ENCODE measurements around the gene AXL.

Gene AXL

DNA sequence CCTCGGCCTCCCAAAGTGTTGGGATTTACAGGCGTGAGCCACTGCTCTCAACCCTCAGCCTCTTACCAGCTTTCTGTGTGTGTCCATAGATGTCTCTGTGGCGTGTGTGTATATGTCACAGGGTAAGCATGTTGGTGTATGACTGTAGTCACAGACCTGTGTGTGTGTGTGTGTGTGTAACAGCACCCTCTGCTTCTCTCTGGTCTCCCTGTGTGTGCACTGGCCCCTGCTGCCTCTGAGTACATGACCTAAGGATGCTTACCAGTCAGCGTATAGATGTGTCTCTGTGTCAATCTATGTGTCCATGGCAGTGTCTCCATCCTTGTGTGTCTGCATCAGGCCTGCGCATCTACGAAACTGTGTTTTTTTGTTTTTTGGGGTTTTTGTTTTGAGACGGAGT is 5.6 kb downstream of the AXL start:
- Histone ChIP-seq H3K18ac (ENCODE audit: low read length) (peak overlapping the region; percentile 66), H3K23ac (ENCODE audit: low read depth, low read length, poor library complexity) (no peak overlapping the region), H3K4ac (ENCODE audit: low read length) (peak overlapping the region; percentile 19), H2BK120ac (ENCODE audit: low read depth, low read length) (no peak overlapping the region), H3K9ac (ENCODE audit: low read depth, low read length, poor library complexity) (no peak overlapping the region), H3K4me2 (ENCODE audit: insufficient read depth, low read length, poor library complexity, severe bottlenecking) (no peak overlapping the region), H3K79me1 (ENCODE audit: low read depth, low read length) (peaks cover 17% of the 10 kb centered on the region), H3K27ac (replicated peaks; ENCODE audit: low read length) (no peak overlapping the region), H2BK12ac (ENCODE audit: low read length) (peak overlapping the region; percentile 59), H2BK5ac (ENCODE audit: low read length) (peak overlapping the region; percentile 44), H3K9me3 (replicated peaks in 1 of 2; ENCODE audit: control insufficient read depth in 2 of 2, insufficient read depth in 1 of 2, low read depth in 1 of 2, low read length in 2 of 2) (peaks cover 0 to 2% of the 10 kb centered on the region in 2 donors), H4K91ac (ENCODE audit: low read depth, low read length, poor library complexity) (no peak overlapping the region), H2AFZ (ENCODE audit: low read length) (no peak overlapping the region), H3K4me3 (ENCODE audit: low read length in 2 of 2) (no peak overlapping the region), H3K27me3 (ENCODE audit: control insufficient read depth in 3 of 3, insufficient read depth in 3 of 3, low read depth in 1 of 3, low read length in 3 of 3) (no peaks in the 10 kb centered on the region), H2AK5ac (ENCODE audit: low read depth, low read length) (no peak overlapping the region), H3K36me3 (replicated peaks in 1 of 2; ENCODE audit: control insufficient read depth in 2 of 2, insufficient read depth in 2 of 2, low read length in 2 of 2) (peaks cover 11 to 23% of the 10 kb centered on the region in 2 donors), H3K14ac (ENCODE audit: low read length) (no peak overlapping the region), H4K8ac (ENCODE audit: low read depth, low read length) (no peak overlapping the region), H2BK15ac (ENCODE audit: low read length) (peak overlapping the region; percentile 97), H3K4me1 (ENCODE audit: control insufficient read depth in 2 of 2, insufficient read depth in 1 of 2, low read depth in 1 of 2, low read length in 2 of 2) (peaks cover 28 to 35% of the 10 kb centered on the region in 2 donors)
- no CpG with 5 or more reads among the region's 7 CpGs for WGBS, 2 donors (ENCODE audit: extremely low coverage in 2 of 2, insufficient read length in 2 of 2, insufficient replicate concordance in 1 of 2)
- no peak for DNase-seq (ENCODE audit: low spot score)

DNA sequence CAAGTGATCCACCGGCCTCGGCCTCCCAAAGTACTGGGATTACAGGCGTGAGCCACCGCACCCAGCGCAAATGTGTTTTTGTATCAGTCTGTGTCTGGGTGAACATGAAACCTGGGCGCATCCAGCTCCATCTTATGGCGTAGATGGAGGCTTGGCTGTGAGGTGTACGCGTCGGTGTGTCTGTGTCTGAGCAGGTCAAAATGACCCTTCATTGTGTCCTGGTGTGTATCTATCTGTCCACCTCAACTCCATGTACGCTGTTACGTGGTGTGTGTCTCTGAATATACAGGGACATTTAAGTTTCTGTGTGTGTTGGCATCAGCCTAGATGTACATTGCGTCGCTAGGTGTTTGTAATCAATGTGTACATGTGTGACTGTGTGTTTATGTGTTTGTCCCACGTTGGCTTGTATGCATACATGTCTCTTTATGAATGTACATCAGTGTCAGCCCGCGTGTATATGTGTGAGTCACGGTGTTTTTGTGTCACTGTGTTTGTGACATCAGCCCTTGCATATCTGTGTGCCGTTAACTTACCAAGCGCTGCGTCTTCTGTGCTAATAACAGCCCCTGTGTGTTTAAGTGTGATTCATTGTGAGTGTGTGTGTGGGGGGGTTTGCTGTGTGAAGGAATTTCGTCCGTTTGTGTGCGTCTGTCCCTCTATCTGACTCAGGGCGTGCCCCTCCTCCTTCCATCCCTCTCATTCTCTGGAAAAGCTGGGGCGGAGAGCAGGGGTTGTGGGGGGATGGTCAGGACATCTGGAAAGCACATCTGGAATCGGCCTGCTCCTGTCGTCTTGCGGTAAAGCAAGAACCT is 6.4 kb downstream of the AXL start:
- H3K79me1 ChIP-seq (ENCODE audit: low read depth, low read length): peaks cover 10% of the 10 kb centered on the region
- no peak overlapping the region for H4K8ac ChIP-seq (ENCODE audit: low read depth, low read length)
- peaks cover 22 to 35% of the 10 kb centered on the region in 2 donors for H3K4me1 ChIP-seq (ENCODE audit: control insufficient read depth in 2 of 2, insufficient read depth in 1 of 2, low read depth in 1 of 2, low read length in 2 of 2)
- peaks cover 0 to 2% of the 10 kb centered on the region in 2 donors for H3K9me3 ChIP-seq (replicated peaks in 1 of 2; ENCODE audit: control insufficient read depth in 2 of 2, insufficient read depth in 1 of 2, low read depth in 1 of 2, low read length in 2 of 2)
- peak overlapping the region; percentile 0 for H2AK5ac ChIP-seq (ENCODE audit: low read depth, low read length)
- H2BK120ac ChIP-seq (ENCODE audit: low read depth, low read length): no peak overlapping the region
- WGBS, 2 donors (ENCODE audit: extremely low coverage in 2 of 2, insufficient read length in 2 of 2, insufficient replicate concordance in 1 of 2): no CpG with 5 or more reads among the region's 29 CpGs
- peak overlapping the region; percentile 83 for H2AFZ ChIP-seq (ENCODE audit: low read length)
- peak overlapping the region; percentile 67 for H3K4me2 ChIP-seq (ENCODE audit: insufficient read depth, low read length, poor library complexity, severe bottlenecking)
- H3K4ac ChIP-seq (ENCODE audit: low read length): no peak overlapping the region
- H3K4me3 ChIP-seq (ENCODE audit: low read length in 2 of 2): peak overlapping the region; percentile 15 to 29
- H3K27ac ChIP-seq (replicated peaks; ENCODE audit: low read length): peak overlapping the region; percentile 40
- no peaks in the 10 kb centered on the region for H3K27me3 ChIP-seq (ENCODE audit: control insufficient read depth in 3 of 3, insufficient read depth in 3 of 3, low read depth in 1 of 3, low read length in 3 of 3)
- H3K36me3 ChIP-seq (replicated peaks in 1 of 2; ENCODE audit: control insufficient read depth in 2 of 2, insufficient read depth in 2 of 2, low read length in 2 of 2): peaks cover 11 to 23% of the 10 kb centered on the region in 2 donors
- H3K9ac ChIP-seq (ENCODE audit: low read depth, low read length, poor library complexity): no peak overlapping the region
- H3K18ac ChIP-seq (ENCODE audit: low read length): peak overlapping the region; percentile 68
- H2BK15ac ChIP-seq (ENCODE audit: low read length): no peak overlapping the region
- DNase-seq (ENCODE audit: low spot score): no peak
- no peak overlapping the region for H4K91ac ChIP-seq (ENCODE audit: low read depth, low read length, poor library complexity)
- H3K23ac ChIP-seq (ENCODE audit: low read depth, low read length, poor library complexity): no peak overlapping the region
- H3K14ac ChIP-seq (ENCODE audit: low read length): no peak overlapping the region
- H2BK12ac ChIP-seq (ENCODE audit: low read length): no peak overlapping the region
- H2BK5ac ChIP-seq (ENCODE audit: low read length): no peak overlapping the region

DNA sequence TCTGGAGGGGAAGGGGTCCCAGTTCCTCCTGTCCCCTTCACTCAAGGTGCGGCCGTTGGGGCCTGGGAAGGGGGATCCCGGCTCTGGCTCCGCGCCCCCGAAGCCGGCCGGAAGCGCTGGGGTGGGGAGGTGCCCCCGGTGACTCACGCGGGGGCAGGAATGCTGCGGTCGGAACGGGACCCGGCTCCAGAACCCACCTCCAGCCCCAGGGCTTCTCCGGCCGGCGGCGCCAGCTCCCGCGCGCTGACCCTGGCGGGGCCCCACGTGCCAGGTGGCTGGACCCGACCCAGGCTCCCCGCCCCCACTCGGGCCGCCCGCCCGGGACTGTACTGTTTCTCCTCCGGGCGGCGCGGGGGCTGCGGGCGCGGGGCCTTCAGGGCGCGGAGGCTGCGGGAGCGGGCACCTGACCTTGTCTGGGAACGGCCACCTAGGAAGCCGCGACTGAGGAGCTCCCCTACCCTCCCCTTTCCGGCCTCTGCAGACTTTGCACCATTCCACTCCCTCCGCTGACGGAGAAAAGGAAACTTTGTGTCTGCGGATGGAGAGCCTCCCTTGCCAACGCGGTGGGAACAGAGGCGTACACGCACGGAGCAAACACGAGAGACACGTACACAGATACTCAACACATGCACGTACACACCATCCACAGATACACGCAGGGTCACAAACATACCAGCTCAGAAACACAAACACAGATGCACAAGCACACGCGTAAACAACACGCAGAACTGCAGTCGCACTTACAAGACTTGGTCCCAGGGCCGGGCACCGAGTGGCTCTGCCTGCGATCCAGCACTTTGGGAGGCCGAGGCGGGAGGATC is 7.2 kb downstream of the AXL start:
- Histone ChIP-seq H3K4ac (ENCODE audit: low read length) (no peak overlapping the region), H3K4me2 (ENCODE audit: insufficient read depth, low read length, poor library complexity, severe bottlenecking) (peak overlapping the region; percentile 67), H3K23ac (ENCODE audit: low read depth, low read length, poor library complexity) (no peak overlapping the region), H3K27ac (replicated peaks; ENCODE audit: low read length) (peak overlapping the region; percentile 40), H3K36me3 (replicated peaks in 1 of 2; ENCODE audit: control insufficient read depth in 2 of 2, insufficient read depth in 2 of 2, low read length in 2 of 2) (peaks cover 3 to 22% of the 10 kb centered on the region in 2 donors), H3K4me1 (ENCODE audit: control insufficient read depth in 2 of 2, insufficient read depth in 1 of 2, low read depth in 1 of 2, low read length in 2 of 2) (peaks cover 21 to 29% of the 10 kb centered on the region in 2 donors), H4K91ac (ENCODE audit: low read depth, low read length, poor library complexity) (no peak overlapping the region), H3K27me3 (ENCODE audit: control insufficient read depth in 3 of 3, insufficient read depth in 3 of 3, low read depth in 1 of 3, low read length in 3 of 3) (no peaks in the 10 kb centered on the region), H3K14ac (ENCODE audit: low read length) (no peak overlapping the region), H2BK15ac (ENCODE audit: low read length) (peak overlapping the region; percentile 63), H2AK5ac (ENCODE audit: low read depth, low read length) (peak overlapping the region; percentile 5), H2AFZ (ENCODE audit: low read length) (peak overlapping the region; percentile 83), H3K79me1 (ENCODE audit: low read depth, low read length) (peaks cover 8% of the 10 kb centered on the region), H3K9ac (ENCODE audit: low read depth, low read length, poor library complexity) (peak overlapping the region; percentile 10), H3K18ac (ENCODE audit: low read length) (peak overlapping the region; percentile 68), H2BK5ac (ENCODE audit: low read length) (no peak overlapping the region), H2BK12ac (ENCODE audit: low read length) (no peak overlapping the region), H3K9me3 (replicated peaks in 1 of 2; ENCODE audit: control insufficient read depth in 2 of 2, insufficient read depth in 1 of 2, low read depth in 1 of 2, low read length in 2 of 2) (no peaks in the 10 kb centered on the region), H3K4me3 (ENCODE audit: low read length in 2 of 2) (peak overlapping the region; percentile 29 to 56), H2BK120ac (ENCODE audit: low read depth, low read length) (peak overlapping the region; percentile 11), H4K8ac (ENCODE audit: low read depth, low read length) (no peak overlapping the region)
- WGBS, 2 donors (ENCODE audit: extremely low coverage in 2 of 2, insufficient read length in 2 of 2, insufficient replicate concordance in 1 of 2): no CpG with 5 or more reads among the region's 67 CpGs
- peak; percentile 44 for DNase-seq (ENCODE audit: low spot score)

Data from neuronal stem cell (in vitro differentiated cells).